ENCODE results near the gene C5AR2.
"Not testable (repeated sequence)": the region's sequence is repeated elsewhere in the genome, so short reads cannot be mapped to it uniquely, and the experiment has no call there.

Gene C5AR2

GRCh38 chr19:47365455-47365854, 33.5 kb downstream of the C5AR2 start:
- not testable (repeated sequence) for DNase-seq

GRCh38 chr19:47370045-47370611, 38.2 kb downstream of the C5AR2 start:
- DNase-seq: no peak

GRCh38 chr19:47371261-47371660, 39.3 kb downstream of the C5AR2 start:
- no peak for DNase-seq

GRCh38 chr19:47372603-47373002, 40.6 kb downstream of the C5AR2 start:
- no peak for DNase-seq

DNA sequence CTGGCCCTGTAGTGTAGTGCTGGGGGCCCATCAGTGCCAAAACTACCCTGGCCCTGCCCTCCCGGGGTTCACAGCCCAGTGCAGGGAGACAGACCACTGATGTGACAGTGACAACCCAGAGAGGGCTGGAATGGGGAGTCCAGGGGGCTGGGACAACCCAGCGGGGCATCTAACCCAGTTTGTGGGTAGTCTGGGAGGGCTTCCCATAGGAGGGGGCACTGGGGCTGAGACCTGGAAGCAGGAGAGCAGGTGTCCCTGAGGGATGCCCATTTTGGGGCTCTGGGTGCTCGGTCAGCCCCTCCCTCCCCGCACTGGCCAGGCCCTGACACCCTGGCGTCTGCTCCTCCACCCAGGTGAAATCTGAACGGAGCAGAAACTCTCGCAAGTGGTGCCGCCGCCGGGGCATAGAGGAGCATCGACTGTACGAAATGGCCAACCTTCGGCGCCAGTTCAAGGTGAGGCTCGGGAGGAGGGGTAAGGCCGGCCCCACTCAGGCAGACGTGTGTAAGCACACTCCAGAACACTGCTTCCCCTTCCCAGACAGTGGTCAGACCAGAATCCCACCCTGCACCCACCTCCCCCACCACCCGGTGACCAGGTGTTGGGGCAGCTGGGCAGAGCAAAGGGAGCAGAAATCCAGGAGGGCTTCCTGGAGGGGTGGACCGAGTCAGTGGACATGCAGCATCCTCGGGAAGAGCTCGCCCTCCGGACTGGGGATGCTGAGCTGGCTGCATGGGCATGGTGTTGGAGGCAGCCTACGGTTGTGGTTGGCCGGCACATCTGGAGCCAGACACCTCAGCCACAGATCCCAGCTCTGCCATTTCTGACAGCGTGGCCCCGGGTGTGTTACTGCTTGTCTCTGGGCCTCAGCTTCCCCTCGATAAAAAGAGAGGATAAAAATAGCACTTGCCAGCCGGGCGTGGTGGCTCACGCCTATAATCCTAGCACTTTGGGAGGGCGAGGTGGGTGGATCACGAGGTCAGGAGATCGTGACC, 41.6 kb downstream of the C5AR2 start:
- no peak for DNase-seq

DNA sequence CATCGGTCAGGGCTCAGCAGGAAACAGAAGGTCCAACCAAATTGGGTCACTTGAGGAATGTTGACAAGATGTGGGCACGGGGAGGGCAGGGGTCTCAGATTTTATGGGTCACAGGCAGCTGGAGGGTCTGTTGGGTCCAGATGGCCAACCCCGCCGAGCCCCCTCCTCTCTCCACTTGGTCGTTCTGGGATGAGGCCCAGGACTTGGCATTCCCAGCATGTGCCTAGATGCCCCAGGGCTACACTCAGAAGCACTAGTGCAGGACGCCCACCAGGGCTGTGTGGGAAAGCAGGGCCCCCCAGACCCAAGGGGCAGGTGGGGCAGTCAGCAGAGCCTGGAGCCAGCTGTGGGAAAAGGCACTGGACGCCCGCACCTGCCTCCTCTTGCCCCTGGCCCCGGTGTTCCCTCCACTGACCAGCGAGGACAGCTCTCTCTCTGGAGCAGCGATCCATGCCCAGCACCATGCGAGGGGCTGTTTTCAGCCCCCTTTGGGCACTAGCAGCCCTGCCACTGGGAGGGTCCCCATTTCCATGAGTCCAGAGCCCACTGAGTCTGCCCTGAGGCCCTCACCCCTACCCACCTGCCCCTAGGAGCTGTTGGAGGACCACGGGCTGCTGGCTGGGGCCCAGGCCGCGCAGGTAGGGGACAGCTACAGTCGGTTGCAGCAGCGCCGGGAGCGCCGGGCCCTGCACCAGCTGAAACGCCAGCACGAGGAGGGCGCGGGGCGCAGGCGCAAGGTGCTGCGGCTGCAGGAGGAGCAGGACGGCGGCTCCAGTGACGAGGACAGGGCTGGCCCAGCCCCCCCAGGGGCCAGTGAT, 43.1 kb downstream of the C5AR2 start:
- no peak for DNase-seq

DNA sequence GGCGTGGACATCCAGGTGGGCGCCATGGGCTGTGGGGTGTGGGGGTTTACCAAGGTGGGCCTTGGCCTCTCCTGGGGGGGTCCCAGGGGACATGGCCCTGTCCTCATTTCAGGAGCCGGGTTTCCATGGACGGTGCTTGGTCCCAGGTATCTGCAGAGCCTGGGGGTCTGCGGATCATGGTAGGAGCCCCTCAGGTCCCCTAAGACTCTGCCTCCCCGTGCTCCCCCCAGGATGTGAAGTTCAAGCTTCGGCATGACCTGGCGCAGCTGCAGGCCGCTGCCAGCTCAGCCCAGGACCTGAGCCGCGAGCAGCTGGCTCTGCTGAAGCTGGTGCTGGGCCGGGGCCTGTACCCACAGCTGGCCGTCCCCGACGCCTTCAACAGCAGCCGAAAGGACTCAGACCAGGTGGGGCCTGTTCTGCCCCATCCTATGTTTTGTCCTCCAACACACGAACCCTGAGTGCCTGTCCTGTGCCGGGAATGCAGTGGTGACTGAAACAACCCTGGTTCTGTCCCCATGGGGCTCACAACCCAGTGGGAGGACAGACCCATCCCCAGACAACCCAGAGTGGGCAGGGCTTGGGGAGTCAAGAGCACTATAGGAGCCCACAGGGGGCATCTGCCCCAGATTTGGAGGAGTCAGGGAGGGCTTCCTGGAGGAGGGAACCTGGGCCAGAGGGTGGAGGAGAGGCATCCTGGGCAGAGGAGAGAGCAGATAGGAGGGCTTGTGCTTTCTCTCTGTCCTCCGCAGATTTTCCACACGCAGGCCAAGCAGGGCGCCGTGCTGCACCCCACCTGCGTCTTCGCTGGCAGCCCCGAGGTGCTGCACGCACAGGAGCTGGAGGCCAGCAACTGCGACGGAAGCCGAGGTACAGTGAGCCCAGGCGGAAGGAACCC, 44.0 kb downstream of the C5AR2 start:
- no peak for DNase-seq

DNA sequence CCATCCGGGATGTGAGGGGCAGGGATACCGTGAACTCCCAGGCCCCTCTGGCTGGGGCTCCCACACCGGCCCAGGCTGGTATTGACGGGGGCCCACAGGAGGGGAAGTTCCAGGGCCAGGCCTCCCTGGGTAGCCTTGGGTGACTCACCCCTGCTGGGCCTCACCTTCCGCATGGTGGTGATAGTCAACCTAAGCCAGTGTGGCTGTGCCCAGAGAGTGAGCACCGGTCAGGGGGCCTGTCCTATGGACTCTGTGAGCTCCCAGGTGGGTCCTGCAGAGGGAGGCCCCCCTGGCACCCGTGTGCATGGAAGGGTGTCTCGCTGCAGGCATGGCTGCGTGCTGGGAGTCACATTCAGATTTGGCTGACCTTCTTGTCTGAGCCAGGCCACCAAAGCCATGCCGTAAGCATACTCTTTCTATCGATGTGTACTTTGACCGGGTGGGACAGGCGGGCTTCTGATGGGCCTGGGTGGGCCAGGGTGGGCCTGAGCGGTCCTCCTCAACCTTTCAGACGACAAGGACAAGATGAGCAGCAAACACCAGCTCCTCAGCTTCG, 44.7 kb downstream of the C5AR2 start:
- no peak for DNase-seq

DNA sequence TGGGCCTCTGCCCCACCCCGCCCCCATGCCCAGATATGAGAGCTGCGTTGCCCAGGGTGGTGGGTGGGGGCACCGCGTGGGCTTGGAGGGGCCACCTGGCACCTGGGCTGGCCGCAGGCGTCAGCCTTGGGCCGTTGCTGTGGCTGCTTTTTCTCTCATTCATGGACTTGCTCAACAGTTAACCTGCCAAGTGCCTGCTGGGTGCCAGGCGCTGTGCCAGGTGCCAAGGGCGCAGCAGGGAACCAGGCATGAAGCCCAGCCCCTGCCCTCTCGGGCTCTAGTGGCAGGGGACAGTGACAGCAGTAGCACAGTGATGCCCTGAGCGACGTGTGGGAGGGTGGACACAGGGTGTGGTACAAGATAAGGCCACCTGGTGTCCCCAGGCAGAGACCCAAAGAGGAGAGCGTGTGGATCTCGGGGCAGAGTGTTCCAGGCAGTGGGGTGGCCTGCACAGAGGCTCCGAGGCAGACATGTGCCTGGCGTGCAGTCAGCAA, 45.3 kb downstream of the C5AR2 start:
- no peak for DNase-seq

GRCh38 chr19:47377801-47378200, 45.8 kb downstream of the C5AR2 start:
- no peak for DNase-seq

DNA sequence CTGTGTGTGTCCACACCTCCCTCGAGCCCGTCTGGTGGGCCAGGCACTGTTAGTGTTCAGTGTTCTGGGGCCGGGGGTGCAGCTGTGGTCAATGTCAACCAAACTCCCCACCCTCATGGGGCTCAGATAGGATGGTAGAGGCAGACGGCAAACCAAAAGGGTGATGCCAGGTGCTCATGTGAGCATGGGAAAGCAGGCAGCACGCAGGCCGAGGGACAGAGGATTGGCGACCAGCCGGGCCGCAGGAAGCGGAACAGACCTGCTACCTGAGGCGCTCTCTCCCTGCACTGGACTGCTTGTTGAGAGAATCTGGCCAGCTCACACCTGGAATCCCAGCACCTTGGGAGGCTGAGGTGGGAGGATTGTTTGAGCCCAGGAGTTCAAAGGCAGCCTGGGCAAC, 46.3 kb downstream of the C5AR2 start:
- no peak for DNase-seq

DNA sequence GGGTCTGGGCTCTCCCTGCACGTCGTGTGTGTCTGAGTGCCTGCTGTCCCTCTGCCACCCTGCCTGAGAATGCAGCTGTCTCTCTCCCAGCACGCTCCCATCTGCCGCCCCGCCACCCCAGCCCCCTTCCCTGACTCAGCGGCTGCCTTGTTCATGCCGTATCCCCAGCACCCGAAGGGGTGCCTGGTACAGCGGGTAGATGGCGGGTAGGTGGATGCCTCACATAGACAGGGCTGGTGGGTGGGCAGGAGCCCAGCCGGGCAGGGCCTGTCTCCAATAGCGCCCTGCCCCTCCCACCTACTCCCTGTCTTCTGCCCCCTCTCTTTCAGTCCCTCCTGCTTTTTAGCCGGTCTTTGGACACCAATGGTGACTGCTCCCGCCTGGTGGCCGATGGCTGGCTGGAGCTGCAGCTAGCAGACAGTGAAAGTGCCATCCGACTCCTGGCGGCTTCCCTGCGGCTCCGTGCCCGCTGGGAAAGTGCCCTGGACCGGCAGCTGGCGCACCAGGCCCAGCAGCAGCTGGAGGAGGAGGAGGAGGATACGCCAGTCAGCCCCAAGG, 47.5 kb downstream of the C5AR2 start:
- no peak for DNase-seq

GRCh38 chr19:47380559-47380958, 48.6 kb downstream of the C5AR2 start:
- DNase-seq: no peak

DNA sequence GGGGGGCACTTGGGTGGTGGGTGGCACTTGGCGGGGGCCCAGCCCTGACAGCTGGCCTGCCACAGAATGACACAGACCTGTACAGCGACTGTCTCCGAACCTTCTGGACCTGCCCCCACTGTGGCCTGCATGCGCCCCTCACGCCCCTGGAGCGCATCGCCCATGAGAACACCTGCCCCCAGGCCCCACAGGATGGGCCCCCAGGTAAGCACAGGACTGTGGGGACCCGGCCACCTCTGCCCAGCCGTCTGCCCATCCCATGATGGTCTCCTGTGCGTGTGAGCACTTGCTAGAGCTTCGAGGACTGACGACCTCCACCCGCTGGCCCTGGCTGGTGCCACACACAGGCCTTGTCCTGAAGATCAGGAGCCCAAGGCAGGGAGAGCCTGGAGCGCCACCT, 49.1 kb downstream of the C5AR2 start:
- DNase-seq: no peak

- no peak for DNase-seq
Measured at GRCh38 chr19:47381653-47382279, 49.8 kb downstream of the C5AR2 start.

- not testable (repeated sequence) for DNase-seq
Measured at GRCh38 chr19:47383890-47384289, 51.9 kb downstream of the C5AR2 start.

DNA sequence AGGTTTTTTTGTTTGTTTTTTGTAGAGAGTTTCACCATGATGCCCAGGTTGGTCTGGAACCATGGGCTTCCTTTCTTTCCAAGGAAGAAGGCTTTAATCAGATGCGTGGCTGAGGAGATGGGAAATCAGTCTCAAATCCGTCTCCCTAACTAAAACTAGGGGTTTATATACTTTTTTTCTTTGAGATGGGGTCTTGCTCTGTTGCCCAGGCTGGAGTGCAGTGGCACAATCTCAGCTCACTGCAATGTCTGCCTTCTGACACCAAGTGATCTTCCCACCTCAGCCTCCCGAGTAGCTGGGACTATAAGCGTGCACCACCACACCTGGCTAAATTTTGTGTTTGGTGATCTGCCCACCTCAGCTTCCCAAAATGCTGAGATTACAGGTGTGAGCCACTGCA, 52.6 kb downstream of the C5AR2 start:
- DNase-seq: not testable (repeated sequence)

DNA sequence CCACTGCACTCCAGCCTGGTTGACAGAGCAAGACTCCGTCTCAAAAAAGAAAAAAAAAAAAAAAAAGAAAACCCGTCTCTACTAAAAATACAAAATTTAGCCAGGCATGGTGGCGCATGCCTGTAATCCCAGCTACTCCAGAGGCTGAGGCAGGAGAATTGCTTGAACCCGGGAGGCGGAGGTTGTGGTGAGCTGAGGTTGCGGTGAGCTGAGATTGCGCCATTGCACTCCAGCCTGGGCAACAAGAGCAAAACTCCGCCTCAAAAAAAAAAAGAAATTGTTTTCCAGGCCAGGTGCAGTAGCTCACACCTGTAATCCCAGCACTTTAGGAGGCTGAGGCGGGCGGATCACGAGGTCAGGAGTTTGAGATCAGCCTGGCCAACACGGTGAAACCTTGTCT, 54.6 kb downstream of the C5AR2 start:
- not testable (repeated sequence) for DNase-seq

DNA sequence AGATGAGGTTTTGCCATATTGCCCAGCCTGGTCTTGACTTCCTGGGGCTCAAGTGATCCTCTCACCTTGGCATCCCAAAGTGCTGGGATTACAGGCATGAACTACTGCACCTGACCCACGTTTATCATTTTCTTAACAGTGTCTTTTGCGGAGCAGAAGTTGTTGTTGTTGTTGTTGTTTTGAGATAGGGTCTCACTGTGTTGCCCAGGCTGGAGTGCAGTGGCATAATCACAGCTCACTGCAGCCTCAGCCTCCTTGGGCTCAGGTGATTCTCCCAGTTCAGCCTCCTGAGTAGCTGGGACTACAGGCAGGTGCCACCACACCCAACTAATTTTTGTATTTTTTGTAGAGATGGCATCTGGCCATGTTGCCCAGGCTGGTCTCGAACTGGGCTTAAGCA, 55.6 kb downstream of the C5AR2 start:
- DNase-seq: not testable (repeated sequence)

- DNase-seq: not testable (repeated sequence)
Measured at GRCh38 chr19:47388721-47389120, 56.7 kb downstream of the C5AR2 start.

GRCh38 chr19:47389150-47389556, 57.2 kb downstream of the C5AR2 start:
- no peak for DNase-seq
